ENCODE results near the gene MYOC. TPM values are rescaled to one million over a fixed set of nuclear protein-coding genes. Genes with fewer than 3 reads are reported as not detected.

Gene MYOC
- total RNA-seq, 1 experiment from 2014 or later: not detected

- Histone ChIP-seq H2AFZ (ENCODE audit: low read length) (no peak overlapping the region), H3K79me2 (ENCODE audit: insufficient read depth, low read length) (no peaks in the 10 kb centered on the region), H3K27me3 (ENCODE audit: insufficient read depth, low read length) (no peaks in the 10 kb centered on the region), H3K4ac (ENCODE audit: low read depth, low read length) (no peak overlapping the region), H2BK15ac (ENCODE audit: low read depth, low read length) (no peak overlapping the region), H3K56ac (ENCODE audit: insufficient read length, low read depth, low read length) (no peak overlapping the region), H4K8ac (replicated peaks; ENCODE audit: insufficient read length, low read depth, low read length) (no peak overlapping the region), H2BK5ac (ENCODE audit: insufficient read length, low read length) (no peak overlapping the region), H3K4me2 (ENCODE audit: insufficient read depth, insufficient read length, low read length) (no peak overlapping the region), H2AK5ac (ENCODE audit: insufficient read length, low read length) (no peak overlapping the region), H3K9me3 (ENCODE audit: control insufficient read depth, low read depth, low read length) (no peaks in the 10 kb centered on the region), H4K5ac (ENCODE audit: insufficient read length, low read depth, low read length) (no peak overlapping the region), H3K23ac (ENCODE audit: insufficient read length, low read depth, low read length) (no peak overlapping the region), H3K4me1 (ENCODE audit: insufficient read depth, low read length) (peaks cover 2% of the 10 kb centered on the region; the same call in 1 of the 2 replicates), H2BK20ac (ENCODE audit: low read depth, low read length, poor library complexity, severe bottlenecking) (no peak overlapping the region), H3K18ac (ENCODE audit: insufficient read length, low read depth, low read length) (no peak overlapping the region), H3K23me2 (ENCODE audit: insufficient read length, low read depth, low read length, poor library complexity, severe bottlenecking) (no peaks in the 10 kb centered on the region), H3K9ac (ENCODE audit: extremely low read depth, insufficient read length, low read length) (no peak overlapping the region), H2BK12ac (ENCODE audit: insufficient read length, low read depth, low read length) (no peak overlapping the region), H3K14ac (ENCODE audit: insufficient read depth, low read length) (no peak overlapping the region), H3K79me1 (ENCODE audit: insufficient read depth, low read depth, low read length, poor library complexity, severe bottlenecking) (no peaks in the 10 kb centered on the region), H4K91ac (ENCODE audit: insufficient read length, low read depth, low read length) (no peak overlapping the region), H3K27ac (ENCODE audit: insufficient read length, low read depth, low read length) (no peak overlapping the region), H3T11ph (ENCODE audit: low read length) (no peak overlapping the region), H4K20me1 (ENCODE audit: control insufficient read depth, insufficient read depth, insufficient read length) (no peaks in the 10 kb centered on the region), H2BK120ac (ENCODE audit: low read depth, low read length, poor library complexity, severe bottlenecking) (no peak overlapping the region)
- Mint-ChIP-seq H3K4me3 (no peak overlapping the region), H3K27ac (no peak overlapping the region), H3K4me1 (peaks cover 35 to 39% of the 10 kb centered on the region in 2 experiments), H3K9me3 (no peaks in the 10 kb centered on the region), H3K36me3 (ENCODE audit: insufficient read depth in 1 of 3, low read depth in 3 of 3) (no peaks in the 10 kb centered on the region), H3K27me3 (ENCODE audit: low read depth) (no peaks in the 10 kb centered on the region; the same call in 1 of the 2 replicates)
- no CpG with 5 or more reads among the region's 8 CpGs for WGBS (ENCODE audit: extremely low coverage, insufficient read length, low lambda C conversion rate)
- no peak for TF ChIP-seq CTCF (conservative IDR thresholded peaks at IDR 0.05)
- DNase-seq: no peak
Observed at GRCh38 chr1:171643156-171643555, 9.3 kb downstream of the MYOC start.
